ENCODE measurements around the gene PTPRT.

PTPRT gene

DNA sequence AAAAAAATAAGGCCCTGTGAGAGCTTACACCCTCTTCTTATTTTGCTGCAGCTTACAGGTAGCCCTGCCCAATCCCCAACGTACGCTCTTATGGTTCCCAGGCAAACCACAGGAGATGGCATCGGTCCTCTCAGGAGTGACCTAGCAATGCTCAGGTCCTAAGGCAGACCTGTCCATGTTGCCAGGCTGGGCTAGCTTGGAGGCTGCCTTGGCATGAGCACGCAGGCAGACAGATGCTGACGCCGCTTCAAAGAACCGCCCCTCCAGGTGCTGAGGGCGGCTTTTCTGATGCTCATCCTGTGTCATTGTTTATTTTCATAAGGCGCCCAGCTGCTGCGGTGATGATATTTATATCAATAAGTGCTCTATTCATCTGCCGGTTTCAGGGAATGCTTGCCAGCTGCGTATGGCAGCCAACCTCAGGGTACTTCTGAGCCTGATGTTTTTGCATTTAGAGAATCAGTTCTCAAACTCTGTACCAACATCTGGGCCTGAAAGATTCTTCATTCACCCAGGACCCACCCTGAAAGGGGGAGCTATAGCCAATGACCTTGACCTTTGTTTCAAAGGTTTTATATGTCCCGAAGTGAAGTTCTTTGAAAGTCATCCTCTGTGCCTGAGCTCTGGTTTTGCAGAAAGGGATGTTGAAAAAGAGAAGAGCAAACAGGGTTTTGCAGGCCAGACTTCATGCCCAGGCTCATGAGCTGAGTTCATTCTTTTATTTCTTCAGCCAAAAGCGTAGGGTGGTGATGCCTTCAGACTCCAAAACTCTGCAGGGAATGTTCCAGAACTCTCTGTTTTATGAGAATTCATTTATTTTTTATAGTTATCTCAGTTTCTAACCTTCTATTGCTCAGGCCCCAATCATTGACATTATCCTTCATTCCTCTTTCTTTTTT, 1095.9 kb downstream of the PTPRT start:
- TF ChIP-seq, protein P1, sequence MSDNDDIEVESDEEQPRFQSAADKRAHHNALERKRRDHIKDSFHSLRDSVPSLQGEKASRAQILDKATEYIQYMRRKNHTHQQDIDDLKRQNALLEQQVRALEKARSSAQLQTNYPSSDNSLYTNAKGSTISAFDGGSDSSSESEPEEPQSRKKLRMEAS (IDR thresholded peaks at IDR 0.05), result no peak

DNA sequence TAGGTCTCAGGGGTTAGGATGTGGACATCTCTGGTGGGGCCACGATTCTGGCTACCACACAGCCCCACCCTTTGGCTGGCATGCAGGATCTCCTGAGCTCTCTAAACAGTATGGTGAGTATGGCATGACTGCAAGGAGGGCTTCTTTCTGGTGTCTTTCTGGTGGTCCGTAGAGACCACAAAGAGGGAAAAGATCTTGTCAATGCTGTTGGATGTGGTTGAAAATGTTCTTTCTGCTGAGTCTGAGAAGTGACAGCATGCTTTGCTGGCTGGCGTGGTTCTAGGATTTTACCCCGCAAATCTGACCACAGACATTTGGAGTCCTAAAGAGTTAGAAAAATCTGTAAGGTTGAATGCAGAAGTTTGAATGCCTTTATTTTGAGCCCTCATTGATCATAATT, 1096.7 kb downstream of the PTPRT start:
- TF ChIP-seq, protein P1 (IDR thresholded peaks at IDR 0.05), result no peak

DNA sequence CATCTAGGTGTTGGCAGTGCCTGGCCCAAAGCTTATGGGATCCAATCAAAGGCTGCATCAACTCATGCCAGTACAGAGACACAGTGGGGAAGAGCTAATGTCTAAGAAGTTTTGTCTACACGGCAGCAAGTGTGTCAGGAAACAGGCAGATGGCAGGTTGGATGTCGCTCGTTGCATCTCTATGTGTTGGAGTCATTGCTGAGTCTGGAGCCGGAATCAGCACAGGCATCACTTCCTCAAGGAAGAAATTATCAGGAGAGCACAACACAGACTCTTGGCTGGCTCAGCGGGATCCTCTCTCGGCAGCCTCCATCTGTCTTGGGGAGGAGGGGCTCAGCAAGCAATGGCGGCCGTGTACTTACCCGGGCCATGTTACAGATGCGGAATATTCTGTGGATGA, 1104.3 kb downstream of the PTPRT start:
- no peak for TF ChIP-seq NFIC (IDR thresholded peaks at IDR 0.05)
- no peak for TF ChIP-seq YY1 (IDR thresholded peaks at IDR 0.05; ENCODE audit: low read depth)
- TF ChIP-seq EP300 (IDR thresholded peaks at IDR 0.05; ENCODE audit: borderline replicate concordance), result no peak
- TF ChIP-seq, protein P2, sequence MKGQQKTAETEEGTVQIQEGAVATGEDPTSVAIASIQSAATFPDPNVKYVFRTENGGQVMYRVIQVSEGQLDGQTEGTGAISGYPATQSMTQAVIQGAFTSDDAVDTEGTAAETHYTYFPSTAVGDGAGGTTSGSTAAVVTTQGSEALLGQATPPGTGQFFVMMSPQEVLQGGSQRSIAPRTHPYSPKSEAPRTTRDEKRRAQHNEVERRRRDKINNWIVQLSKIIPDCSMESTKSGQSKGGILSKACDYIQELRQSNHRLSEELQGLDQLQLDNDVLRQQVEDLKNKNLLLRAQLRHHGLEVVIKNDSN (IDR thresholded peaks at IDR 0.05), result no peak
- TF ChIP-seq TCF12 (IDR thresholded peaks at IDR 0.05; ENCODE audit: low read depth), result no peak
- no peak for TF ChIP-seq RAD21 (IDR thresholded peaks at IDR 0.05; ENCODE audit: low read depth)
- no peak for TF ChIP-seq EGR1 (IDR thresholded peaks at IDR 0.05)
- no peak for TF ChIP-seq ZBTB7A (IDR thresholded peaks at IDR 0.05; ENCODE audit: low read depth)
- TF ChIP-seq CREB1 (IDR thresholded peaks at IDR 0.05; ENCODE audit: low read depth), result no peak
- TF ChIP-seq, protein P1 (IDR thresholded peaks at IDR 0.05), result no peak
- TF ChIP-seq, protein P3, sequence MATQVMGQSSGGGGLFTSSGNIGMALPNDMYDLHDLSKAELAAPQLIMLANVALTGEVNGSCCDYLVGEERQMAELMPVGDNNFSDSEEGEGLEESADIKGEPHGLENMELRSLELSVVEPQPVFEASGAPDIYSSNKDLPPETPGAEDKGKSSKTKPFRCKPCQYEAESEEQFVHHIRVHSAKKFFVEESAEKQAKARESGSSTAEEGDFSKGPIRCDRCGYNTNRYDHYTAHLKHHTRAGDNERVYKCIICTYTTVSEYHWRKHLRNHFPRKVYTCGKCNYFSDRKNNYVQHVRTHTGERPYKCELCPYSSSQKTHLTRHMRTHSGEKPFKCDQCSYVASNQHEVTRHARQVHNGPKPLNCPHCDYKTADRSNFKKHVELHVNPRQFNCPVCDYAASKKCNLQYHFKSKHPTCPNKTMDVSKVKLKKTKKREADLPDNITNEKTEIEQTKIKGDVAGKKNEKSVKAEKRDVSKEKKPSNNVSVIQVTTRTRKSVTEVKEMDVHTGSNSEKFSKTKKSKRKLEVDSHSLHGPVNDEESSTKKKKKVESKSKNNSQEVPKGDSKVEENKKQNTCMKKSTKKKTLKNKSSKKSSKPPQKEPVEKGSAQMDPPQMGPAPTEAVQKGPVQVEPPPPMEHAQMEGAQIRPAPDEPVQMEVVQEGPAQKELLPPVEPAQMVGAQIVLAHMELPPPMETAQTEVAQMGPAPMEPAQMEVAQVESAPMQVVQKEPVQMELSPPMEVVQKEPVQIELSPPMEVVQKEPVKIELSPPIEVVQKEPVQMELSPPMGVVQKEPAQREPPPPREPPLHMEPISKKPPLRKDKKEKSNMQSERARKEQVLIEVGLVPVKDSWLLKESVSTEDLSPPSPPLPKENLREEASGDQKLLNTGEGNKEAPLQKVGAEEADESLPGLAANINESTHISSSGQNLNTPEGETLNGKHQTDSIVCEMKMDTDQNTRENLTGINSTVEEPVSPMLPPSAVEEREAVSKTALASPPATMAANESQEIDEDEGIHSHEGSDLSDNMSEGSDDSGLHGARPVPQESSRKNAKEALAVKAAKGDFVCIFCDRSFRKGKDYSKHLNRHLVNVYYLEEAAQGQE (IDR thresholded peaks at IDR 0.05; ENCODE audit: low read depth), result no peak
- TF ChIP-seq CEBPB (IDR thresholded peaks at IDR 0.05), result no peak
- no peak for TF ChIP-seq TAF1 (IDR thresholded peaks at IDR 0.05; ENCODE audit: low read depth)
- no peak for TF ChIP-seq FOXM1 (IDR thresholded peaks at IDR 0.05; ENCODE audit: borderline replicate concordance, low read depth)

DNA sequence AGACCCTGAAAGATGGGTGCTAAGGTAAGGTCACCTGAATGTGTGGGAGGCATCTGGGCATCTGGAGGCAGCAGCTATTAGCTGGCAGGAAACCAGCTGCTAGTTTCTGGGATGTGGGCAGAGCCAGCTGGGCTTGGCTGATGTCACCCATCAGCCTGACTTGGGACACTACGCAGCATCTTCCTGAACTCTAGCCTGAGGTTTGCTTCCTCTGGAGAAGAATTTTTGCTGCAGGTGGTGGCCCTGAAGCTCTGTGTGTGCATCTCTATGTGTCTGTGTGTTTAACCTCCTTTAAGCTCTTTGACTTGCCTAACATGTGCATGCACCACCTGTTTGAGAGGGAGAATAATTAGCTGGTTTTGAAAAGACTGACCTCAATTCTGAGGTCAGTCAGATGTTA, 1106.4 kb downstream of the PTPRT start:
- TF ChIP-seq FOXM1 (IDR thresholded peaks at IDR 0.05; ENCODE audit: borderline replicate concordance, low read depth) (no peak), EGR1 (IDR thresholded peaks at IDR 0.05) (no peak), YY1 (IDR thresholded peaks at IDR 0.05; ENCODE audit: low read depth) (no peak), ZBTB7A (IDR thresholded peaks at IDR 0.05; ENCODE audit: low read depth) (no peak), NFIC (IDR thresholded peaks at IDR 0.05) (no peak), TCF12 (IDR thresholded peaks at IDR 0.05; ENCODE audit: low read depth) (no peak), CEBPB (IDR thresholded peaks at IDR 0.05) (no peak), EP300 (IDR thresholded peaks at IDR 0.05; ENCODE audit: borderline replicate concordance) (no peak), TEAD4 (IDR thresholded peaks at IDR 0.05) (no peak), CREB1 (IDR thresholded peaks at IDR 0.05; ENCODE audit: low read depth) (no peak), TAF1 (IDR thresholded peaks at IDR 0.05; ENCODE audit: low read depth) (no peak), RAD21 (IDR thresholded peaks at IDR 0.05; ENCODE audit: low read depth) (no peak)
- TF ChIP-seq, protein P3 (IDR thresholded peaks at IDR 0.05; ENCODE audit: low read depth), result no peak
- TF ChIP-seq, protein P2 (IDR thresholded peaks at IDR 0.05), result no peak
- TF ChIP-seq, protein P1 (IDR thresholded peaks at IDR 0.05), result no peak

DNA sequence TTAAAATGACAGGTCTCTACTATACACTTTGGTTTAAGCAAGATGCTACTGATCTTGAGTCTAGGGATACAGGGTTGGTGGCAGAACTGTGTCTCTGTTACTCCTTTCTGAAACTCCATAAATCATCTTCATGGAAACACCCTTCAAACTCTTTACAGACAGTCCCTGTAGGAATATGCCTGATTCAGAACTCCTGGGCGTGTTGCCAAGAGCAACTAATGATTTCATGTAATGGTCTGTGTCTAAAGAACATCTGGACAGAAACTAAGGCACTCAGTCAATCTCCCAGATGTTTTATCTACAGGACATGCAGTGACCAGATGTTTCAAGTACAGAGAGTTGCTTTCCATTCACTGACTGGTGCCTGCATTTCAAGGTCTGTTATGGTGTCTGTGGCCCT, 1107.1 kb downstream of the PTPRT start:
- TF ChIP-seq EP300 (IDR thresholded peaks at IDR 0.05; ENCODE audit: borderline replicate concordance), result no peak
- no peak for TF ChIP-seq EGR1 (IDR thresholded peaks at IDR 0.05)
- TF ChIP-seq TAF1 (IDR thresholded peaks at IDR 0.05; ENCODE audit: low read depth), result no peak
- no peak for TF ChIP-seq ZBTB7A (IDR thresholded peaks at IDR 0.05; ENCODE audit: low read depth)

DNA sequence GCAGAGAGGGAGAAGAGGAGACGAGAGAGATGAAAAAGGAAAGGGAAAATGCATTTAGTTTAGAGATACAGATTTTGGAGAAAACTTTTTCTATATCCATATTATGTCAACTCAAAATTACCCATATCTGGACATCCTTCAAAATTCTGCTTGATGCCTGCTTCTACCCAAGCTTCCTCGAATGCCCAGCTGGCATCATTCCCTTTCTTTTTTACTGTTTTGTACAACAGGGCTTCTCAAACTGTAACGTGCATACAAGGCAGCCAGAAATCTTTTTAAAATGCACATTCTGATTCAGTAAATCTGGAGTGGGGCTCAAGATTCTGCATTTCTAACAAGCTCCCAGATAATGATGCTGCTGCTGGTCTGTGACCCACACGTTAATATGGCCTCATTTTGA, 1108.8 kb downstream of the PTPRT start:
- TF ChIP-seq, protein P2 (IDR thresholded peaks at IDR 0.05), result no peak
- TF ChIP-seq RAD21 (IDR thresholded peaks at IDR 0.05; ENCODE audit: low read depth), result no peak
- no peak for TF ChIP-seq CEBPB (IDR thresholded peaks at IDR 0.05)
- no peak for TF ChIP-seq NFIC (IDR thresholded peaks at IDR 0.05)

All from Ishikawa (cell line).